K562 treated with DMSO at 1 percent for 4 hours (cell line): ENCODE data around the gene G3BP1. TPM values are rescaled to one million over a fixed set of nuclear protein-coding genes. Genes with fewer than 3 reads are reported as not detected.

ENCODE experiments used
- total RNA-seq: library from RNA; unstranded; fragments of 300-600 nt; gene quantifications from 2 replicates; pipeline ENCODE4 v1.2.3, GENCODE V29; 2022; ENCODE audit not compliant: insufficient read depth

Gene G3BP1
- 39.5 and 63.8 TPM in 2 replicates for total RNA-seq

DNA sequence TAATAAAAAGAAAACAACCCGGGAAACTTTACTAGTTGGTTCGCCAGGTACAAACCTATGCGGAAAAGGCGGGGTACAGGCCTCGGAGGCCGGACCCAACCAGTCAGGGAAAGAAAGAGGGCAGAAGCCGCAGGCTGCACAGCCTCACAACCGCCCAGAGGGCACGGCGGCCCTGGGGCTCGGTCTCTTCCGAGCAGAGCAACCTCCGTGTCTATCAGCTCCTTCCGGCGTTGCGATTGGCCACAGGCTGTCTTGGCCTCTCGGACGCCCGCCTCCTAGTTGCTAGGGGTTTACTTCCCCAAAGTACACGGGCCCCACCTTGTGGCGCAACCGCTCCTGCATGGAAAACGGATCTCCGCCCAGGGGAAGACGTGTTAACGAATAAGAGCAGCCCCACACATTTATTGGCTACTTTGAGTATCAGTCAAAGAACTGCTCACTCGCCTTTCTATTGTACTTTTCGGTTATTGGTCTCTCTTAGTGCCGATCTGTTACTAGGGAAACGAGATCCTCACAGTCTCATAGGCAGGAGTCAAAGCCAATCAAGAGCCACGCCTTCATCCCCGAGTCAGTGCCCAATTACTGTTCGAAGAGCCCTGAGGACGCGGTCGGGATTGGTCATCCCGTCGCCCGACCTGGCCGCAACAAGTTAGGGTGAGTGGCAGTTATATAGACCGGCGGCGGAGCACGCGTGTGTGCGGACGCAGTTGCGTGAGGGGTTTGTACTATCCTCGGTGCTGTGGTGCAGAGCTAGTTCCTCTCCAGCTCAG lies at the start of gene G3BP1:
TSS of gene G3BP1 (plus strand) at position 696 of the 770 bp plus-strand sequence. CDS start 14,667 bp downstream, outside the sequence.

DNA sequence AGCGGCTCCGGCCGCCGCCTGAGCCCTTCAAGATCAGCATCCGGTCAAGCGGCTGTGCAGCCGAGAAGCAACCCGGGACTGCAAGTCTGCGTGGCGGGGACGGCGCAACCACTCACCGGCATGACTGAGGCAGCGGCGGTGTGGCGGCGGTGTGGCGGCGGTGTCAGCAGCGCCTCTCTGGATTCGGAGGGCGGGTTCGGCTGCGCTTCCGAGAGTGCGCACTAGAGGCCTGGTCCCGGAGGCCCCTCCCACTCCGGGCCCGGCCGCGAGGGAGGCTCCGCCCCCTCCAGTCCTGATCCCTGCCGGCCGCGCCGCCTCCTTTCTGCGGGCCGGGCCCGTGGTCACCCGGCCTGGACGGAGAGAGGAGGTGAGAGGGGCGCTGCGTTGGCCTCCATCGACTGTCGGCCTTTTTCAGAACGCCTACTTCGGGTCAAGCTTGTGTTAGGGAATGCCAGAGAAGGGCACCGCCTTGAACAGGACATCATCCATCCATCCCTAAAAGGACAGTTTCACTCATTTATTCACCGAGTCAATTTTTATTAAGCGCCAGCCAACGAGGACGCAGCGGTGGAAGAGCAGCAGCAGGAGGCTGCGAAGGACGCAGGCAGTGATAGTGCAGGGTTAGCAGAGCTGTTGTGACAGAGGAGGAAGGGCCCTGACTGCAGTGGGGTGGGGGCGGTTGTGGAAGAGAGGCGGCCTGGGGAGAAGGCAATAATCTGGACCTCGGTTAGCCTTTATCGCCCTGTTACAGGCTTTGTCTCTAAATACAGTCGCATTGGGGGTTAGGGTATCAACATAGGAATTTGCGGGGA lies 13.1 kb upstream of the G3BP1 start, which contains the start of gene ATOX1:
TSS of gene ATOX1 (minus strand) at position 202 of the 812 bp plus-strand sequence. CDS start at position 122, 80 bp downstream.

Other genes starting within 250 kb of the G3BP1 start
- gene FAT2, start 180.6 kb upstream of the G3BP1 start, total RNA-seq = 0.11 TPM in 1 of 2 replicates, not detected in the other
- gene SPARC, start 85.0 kb upstream of the G3BP1 start, total RNA-seq = 8.7 and 9.2 TPM in 2 replicates
- 66.7 and 79.9 TPM in 2 replicates for gene ATOX1, start 13.3 kb upstream of the G3BP1 start, total RNA-seq
- gene GLRA1, start 152.9 kb downstream of the G3BP1 start, total RNA-seq = not detected in 2 replicates